ENCODE data around the gene DZIP3. TPM values are rescaled to one million over a fixed set of nuclear protein-coding genes. Genes with fewer than 3 reads are reported as not detected.

Gene DZIP3
- total and polyA plus RNA-seq, 2 donors (not counting 1 experiment from before 2014, with no cell fraction given), result 6.8 to 11.1 TPM

DNA sequence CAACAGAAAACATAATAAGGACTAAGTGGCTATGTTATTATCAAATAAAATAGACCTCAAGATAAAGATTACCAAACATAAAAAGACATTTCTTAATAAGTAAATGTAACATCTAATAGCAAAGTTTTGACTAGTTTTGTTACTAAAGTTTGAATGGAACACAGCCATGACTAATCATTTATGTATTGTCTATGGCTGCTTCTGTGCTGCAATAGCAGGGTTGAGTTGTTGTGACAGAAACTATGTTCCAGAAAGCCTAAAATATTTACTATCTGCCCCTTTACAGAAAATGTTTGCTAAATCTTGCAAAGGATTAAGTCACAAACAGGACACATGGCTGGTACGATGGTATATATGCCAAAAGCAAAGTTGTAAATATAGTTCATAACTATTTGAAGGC lies 41.2 kb upstream of the DZIP3 start:
- no peak overlapping the region for H2AFZ ChIP-seq (ENCODE audit: insufficient read depth, low read depth, low read length, poor library complexity, severe bottlenecking)
- no peak overlapping the region for H3K4me3 ChIP-seq (ENCODE audit: control extremely low read depth in 1 of 5, extremely low read depth in 1 of 5, insufficient read depth in 1 of 5, low read depth in 2 of 5, low read length in 4 of 5)
- no peak overlapping the region for H3K9ac ChIP-seq (ENCODE audit: low read length)
- H3K27me3 ChIP-seq (replicated peaks in 1 of 4; ENCODE audit: control extremely low read depth in 1 of 4, control insufficient read depth in 3 of 4, insufficient read depth in 4 of 4, low read length in 3 of 4), result no peaks in the 10 kb centered on the region
- CTCF ChIA-PET, result no interaction called here
- H3K4me2 ChIP-seq (replicated peaks; ENCODE audit: low read depth, low read length, poor library complexity, severe bottlenecking), result no peak overlapping the region
- DNase-seq, result no peak
- no peak for ATAC-seq (ENCODE audit: low read depth)
- H3K4me1 ChIP-seq (ENCODE audit: control insufficient read depth in 2 of 2, insufficient read depth in 2 of 2, low read length in 2 of 2), result peaks cover 0 to 12% of the 10 kb centered on the region in 2 donors
- Mint-ChIP-seq H3K4me3 (no peak overlapping the region), H3K4me1 (peaks cover 17% of the 10 kb centered on the region), H3K9me3 (ENCODE audit: insufficient read depth) (no peaks in the 10 kb centered on the region), H3K27ac (no peak overlapping the region), H3K27me3 (no peaks in the 10 kb centered on the region)
- H3K36me3 ChIP-seq (replicated peaks in 1 of 2; ENCODE audit: control extremely low read depth in 1 of 2, control insufficient read depth in 1 of 2, extremely low read depth in 1 of 2, insufficient read depth in 2 of 2, low read length in 1 of 2), result peaks cover 0 to 3% of the 10 kb centered on the region in 2 experiments
- no peaks in the 10 kb centered on the region for H4K20me1 ChIP-seq (ENCODE audit: control insufficient read depth, insufficient read depth, low read length, poor library complexity, severe bottlenecking)
- POLR2A ChIA-PET, result no interaction called here
- H3K27ac ChIP-seq (ENCODE audit: low read length in 2 of 2), result no peak overlapping the region
- no CpG with 5 or more reads among the region's 1 CpG for WGBS (ENCODE audit: insufficient coverage)
- no peaks in the 10 kb centered on the region for H3K79me2 ChIP-seq (ENCODE audit: control insufficient read depth, insufficient read depth, low read length)
- intact Hi-C loops (cut with micrococcal nuclease), result loop anchor here (10.0 kb wide), 1 partner anchor 614 kb away; no protein-coding TSS in a partner anchor
- TF ChIP-seq EZH2 (IDR thresholded peaks at IDR 0.05; ENCODE audit: borderline replicate concordance, insufficient read depth, low read depth, low read length, poor library complexity, severe bottlenecking), result no peak
- no peaks in the 10 kb centered on the region for H3K9me3 ChIP-seq (ENCODE audit: control extremely low read depth in 1 of 3, control insufficient read depth in 2 of 3, insufficient read depth in 1 of 3, low read length in 2 of 3)

DNA sequence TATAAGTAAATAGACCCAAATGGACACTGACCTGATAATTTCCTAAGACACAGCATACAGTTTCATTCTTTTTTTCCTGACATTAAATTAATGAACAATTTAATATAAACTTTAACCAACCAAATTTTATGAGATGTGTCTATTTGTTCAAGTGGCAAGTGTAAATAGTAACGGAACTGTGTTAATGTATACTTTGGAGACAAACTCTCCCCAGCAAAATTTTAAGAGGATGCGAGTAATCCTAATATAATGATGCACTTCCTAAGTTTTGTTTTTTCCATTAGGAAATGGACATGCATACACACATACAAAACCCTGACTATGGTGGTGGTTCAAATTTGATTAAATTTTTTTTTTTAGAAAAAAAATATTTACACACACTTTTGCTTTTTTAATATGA lies 40.6 kb upstream of the DZIP3 start:
- H3K27ac Mint-ChIP-seq, result no peak overlapping the region
- POLR2A ChIA-PET, result no interaction called here
- no peak for TF ChIP-seq EZH2 (IDR thresholded peaks at IDR 0.05; ENCODE audit: borderline replicate concordance, insufficient read depth, low read depth, low read length, poor library complexity, severe bottlenecking)
- TF ChIP-seq, protein P1, sequence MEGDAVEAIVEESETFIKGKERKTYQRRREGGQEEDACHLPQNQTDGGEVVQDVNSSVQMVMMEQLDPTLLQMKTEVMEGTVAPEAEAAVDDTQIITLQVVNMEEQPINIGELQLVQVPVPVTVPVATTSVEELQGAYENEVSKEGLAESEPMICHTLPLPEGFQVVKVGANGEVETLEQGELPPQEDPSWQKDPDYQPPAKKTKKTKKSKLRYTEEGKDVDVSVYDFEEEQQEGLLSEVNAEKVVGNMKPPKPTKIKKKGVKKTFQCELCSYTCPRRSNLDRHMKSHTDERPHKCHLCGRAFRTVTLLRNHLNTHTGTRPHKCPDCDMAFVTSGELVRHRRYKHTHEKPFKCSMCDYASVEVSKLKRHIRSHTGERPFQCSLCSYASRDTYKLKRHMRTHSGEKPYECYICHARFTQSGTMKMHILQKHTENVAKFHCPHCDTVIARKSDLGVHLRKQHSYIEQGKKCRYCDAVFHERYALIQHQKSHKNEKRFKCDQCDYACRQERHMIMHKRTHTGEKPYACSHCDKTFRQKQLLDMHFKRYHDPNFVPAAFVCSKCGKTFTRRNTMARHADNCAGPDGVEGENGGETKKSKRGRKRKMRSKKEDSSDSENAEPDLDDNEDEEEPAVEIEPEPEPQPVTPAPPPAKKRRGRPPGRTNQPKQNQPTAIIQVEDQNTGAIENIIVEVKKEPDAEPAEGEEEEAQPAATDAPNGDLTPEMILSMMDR (IDR thresholded peaks at IDR 0.05), result no peak
- ATAC-seq (ENCODE audit: low read depth), result no peak
- Histone ChIP-seq H3K9me3 (ENCODE audit: control extremely low read depth in 1 of 3, control insufficient read depth in 2 of 3, insufficient read depth in 1 of 3, low read length in 2 of 3) (no peaks in the 10 kb centered on the region), H3K4me2 (replicated peaks; ENCODE audit: low read depth, low read length, poor library complexity, severe bottlenecking) (no peak overlapping the region), H3K27me3 (replicated peaks in 1 of 4; ENCODE audit: control extremely low read depth in 1 of 4, control insufficient read depth in 3 of 4, insufficient read depth in 4 of 4, low read length in 3 of 4) (no peaks in the 10 kb centered on the region), H3K36me3 (replicated peaks in 1 of 2; ENCODE audit: control extremely low read depth in 1 of 2, control insufficient read depth in 1 of 2, extremely low read depth in 1 of 2, insufficient read depth in 2 of 2, low read length in 1 of 2) (peaks cover 0 to 3% of the 10 kb centered on the region in 2 experiments), H3K4me3 (ENCODE audit: control extremely low read depth in 1 of 5, extremely low read depth in 1 of 5, insufficient read depth in 1 of 5, low read depth in 2 of 5, low read length in 4 of 5) (no peak overlapping the region), H3K27ac (ENCODE audit: low read length in 2 of 2) (no peak overlapping the region), H2AFZ (ENCODE audit: insufficient read depth, low read depth, low read length, poor library complexity, severe bottlenecking) (no peak overlapping the region), H3K79me2 (ENCODE audit: control insufficient read depth, insufficient read depth, low read length) (no peaks in the 10 kb centered on the region), H4K20me1 (ENCODE audit: control insufficient read depth, insufficient read depth, low read length, poor library complexity, severe bottlenecking) (no peaks in the 10 kb centered on the region), H3K4me1 (ENCODE audit: control insufficient read depth in 2 of 2, insufficient read depth in 2 of 2, low read length in 2 of 2) (peaks cover 0 to 12% of the 10 kb centered on the region in 2 donors), H3K9ac (ENCODE audit: low read length) (no peak overlapping the region)
- CTCF ChIA-PET, result interaction anchor here (1.0 kb wide), 1 partner anchor 57 kb away, joined by 3 read pairs; no protein-coding TSS in a partner anchor
- no peaks in the 10 kb centered on the region for H3K27me3 Mint-ChIP-seq
- H3K4me1 Mint-ChIP-seq, result peaks cover 17% of the 10 kb centered on the region
- no peak overlapping the region for H3K4me3 Mint-ChIP-seq
- H3K9me3 Mint-ChIP-seq (ENCODE audit: insufficient read depth), result no peaks in the 10 kb centered on the region
- no CpG with 5 or more reads among the region's 2 CpGs for WGBS (ENCODE audit: insufficient coverage)
- DNase-seq, result no peak
- intact Hi-C loops (cut with micrococcal nuclease), result loop anchor here (10.0 kb wide), 1 partner anchor 614 kb away; no protein-coding TSS in a partner anchor
